Stimulated activated CD4-positive, alpha-beta T cell treated with anti-CD3 and anti-CD28 coated beads, Interleukin-1b, Interleukin-23, amount 100 ng/mL, for 4 hours (primary cell): ENCODE data around the gene XRCC3.

Experiments
- DNase-seq, 2 donors: peaks; one replicate each; pipeline ENCODE4 v3.0.0-alpha.2; 2020; ENCODE audit warnings: low read depth in 2 of 2

The XRCC3 gene

DNA sequence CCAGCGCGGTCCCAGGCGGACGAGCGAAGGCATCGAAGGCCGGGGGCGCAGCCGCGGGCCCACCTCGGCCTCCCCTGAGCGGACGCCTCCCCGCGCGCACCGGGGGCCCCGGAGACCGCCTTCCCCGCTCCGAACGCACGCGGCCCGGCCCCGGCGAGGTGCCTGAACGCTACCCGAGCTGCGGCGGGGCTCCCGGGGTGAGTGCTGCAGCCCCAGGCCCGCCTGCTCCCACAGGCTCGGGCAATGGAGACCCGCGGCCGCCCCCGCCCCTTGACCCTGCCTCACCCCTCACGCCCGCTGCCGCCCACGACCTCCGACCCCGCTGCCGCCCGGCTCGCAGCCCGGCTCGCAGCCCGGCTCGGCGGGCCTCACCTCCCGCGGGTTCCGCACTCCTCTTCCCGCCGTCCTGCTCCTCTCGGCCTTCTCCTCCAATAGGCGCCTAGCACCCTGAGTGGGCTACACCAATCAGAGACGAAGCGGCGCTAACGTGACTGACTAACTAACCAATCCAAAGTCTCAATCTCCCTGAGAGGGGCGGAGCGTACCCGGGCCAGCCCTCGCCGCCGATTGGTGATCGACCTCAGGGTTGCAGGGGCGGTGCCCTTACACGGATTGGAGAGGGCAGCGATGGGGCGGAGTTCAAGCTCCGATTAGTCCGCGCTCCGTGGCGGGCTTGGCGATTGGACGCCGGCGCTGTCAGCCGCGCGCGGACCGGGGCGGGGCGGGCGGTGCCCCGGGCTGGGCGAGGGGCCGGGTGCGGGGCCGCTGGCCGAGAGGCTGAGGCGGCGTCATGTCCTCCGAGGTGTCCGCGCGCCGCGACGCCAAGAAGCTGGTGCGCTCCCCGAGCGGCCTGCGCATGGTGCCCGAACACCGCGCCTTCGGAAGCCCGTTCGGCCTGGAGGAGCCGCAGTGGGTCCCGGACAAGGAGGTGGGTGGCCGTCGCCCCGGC lies at the start of gene XRCC3, which contains the start of gene ZFYVE21:
XRCC3 (minus strand) TSS at position 400 of the 949 bp plus-strand sequence. CDS start 4,364 bp downstream, outside the sequence.
ZFYVE21 (plus strand) TSS at position 759 of the 949 bp plus-strand sequence; CDS start at position 791, 32 bp downstream.
- DNase-seq, result peak; percentile 98 to 99

DNA sequence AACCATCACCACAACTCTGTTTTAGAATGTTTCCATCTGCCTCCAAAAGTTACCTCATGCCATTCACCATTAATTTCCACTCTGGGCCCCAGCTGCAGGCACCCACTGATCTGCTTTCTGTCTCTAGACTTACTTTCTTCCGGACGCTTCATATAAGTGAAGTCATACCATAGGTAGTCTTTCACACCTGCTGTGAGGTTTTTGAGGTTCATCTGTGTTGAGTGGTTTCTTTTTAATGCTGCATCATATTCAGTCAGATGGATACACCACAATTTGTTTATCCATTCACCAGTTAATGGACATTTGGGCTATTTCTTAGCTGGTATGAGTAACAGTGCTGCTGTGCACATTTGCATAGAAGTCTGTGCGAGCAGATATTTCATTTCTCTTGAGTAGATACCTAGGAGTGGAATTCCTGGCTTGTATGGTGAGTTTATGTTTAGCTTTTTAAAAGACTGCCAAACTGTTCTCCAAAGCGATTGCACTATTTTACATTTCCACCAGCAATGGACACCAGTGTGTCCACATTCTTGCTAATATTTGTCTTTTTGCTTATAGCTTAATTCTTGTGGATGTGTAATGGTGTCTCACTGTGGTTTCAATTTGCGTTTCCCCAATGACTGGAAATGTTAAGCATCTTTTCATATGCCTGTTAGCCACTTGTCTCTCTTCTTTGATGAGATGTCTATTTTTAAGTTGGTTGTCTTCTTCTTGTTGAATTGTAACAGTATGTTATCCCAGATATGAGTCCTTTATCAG lies 48.7 kb upstream of the XRCC3 start:
- DNase-seq, result no peak

DNA sequence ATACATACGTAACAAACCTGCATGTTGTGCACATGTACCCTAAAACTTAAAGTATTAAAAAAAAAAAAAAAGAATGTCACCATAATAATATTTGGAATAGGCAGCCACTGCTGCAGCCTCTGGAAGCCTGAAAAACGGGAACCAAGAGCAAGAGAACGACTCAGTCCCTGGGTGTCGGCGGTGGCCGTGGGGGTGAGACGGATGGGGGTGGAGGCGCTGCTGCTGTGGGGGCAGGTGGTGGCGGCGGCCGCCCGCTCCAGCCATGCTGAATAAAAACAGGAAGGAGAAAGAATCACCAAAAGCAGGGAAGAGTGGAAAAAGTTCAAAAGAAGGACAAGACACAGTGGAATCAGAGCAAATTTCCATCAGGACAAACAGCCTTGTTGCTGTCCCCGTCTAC lies 47.3 kb upstream of the XRCC3 start:
- no peak for DNase-seq

DNA sequence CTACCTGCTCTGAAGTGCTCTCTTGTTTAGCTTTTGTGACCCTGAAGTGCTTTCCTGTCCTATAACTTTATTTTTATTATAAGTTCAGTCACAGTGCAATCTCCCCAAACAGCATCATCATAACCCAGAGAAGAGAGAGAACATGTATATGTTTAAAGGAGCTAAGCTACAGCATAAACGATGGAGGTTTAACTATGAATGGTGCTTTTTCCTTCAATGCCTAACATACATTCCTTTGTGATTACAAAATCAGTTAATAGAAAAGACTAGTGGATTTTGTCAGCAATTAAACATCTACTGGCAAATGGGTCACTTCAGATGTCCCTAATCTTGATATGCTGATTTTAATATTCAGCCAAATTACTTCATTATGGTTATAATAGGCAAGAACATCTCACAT lies 46.8 kb upstream of the XRCC3 start:
- DNase-seq, result no peak

DNA sequence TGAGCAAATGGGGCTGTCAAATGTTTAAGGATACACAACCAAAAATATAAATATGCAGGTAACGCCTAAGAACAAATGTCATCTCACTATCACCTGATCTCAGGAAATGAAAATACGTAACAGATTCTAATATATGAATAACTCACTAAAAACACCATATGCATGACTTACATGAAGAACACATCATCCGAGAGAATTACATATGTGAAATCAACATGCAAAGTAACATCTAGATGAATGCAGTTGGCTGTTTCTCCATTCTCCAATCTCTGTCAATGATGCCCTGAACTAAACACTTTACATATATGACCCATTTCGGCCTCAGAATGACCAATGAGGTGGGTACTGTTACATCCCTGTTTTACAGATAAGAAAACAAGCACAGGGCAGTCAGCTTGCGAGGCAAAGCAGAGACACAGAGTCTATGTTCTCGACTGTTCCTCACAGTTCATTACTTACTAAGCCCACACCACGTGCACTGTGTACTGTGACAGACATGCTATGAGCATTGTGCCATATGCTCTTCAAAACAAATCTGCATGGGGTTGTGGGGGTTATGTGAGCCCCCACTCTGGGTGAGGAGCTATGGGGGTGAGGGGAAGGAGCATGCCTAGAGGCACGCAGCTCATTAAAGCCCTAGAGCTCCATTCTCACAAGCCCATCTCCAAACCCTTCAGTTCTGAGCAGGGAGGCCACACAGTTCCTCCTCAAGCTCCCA lies 43.0 kb upstream of the XRCC3 start:
- no peak for DNase-seq

GRCh38 chr14:103755060-103755459 lies 39.8 kb upstream of the XRCC3 start:
- no peak for DNase-seq

DNA sequence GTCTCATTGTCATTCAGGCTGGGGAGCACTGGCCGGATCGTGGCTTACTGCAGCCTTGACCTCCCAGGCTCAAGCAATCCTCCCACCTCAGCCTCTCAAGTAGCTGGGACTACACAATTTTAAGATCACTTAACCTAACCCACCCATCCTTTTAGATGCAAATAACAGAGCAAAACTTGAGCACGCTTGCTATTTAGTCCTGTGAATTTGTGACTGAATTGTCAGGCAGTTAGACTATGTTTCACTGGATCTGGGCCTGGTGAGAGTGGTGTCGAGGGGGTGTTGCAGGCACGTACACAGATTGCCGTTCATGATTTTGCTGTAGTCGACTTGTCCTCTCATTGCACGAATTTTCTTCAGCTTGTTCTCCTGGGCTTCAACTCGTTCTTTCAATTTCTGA lies 38.5 kb upstream of the XRCC3 start:
- DNase-seq, result no peak

GRCh38 chr14:103749860-103750259 lies 34.6 kb upstream of the XRCC3 start:
- DNase-seq, result no peak

DNA sequence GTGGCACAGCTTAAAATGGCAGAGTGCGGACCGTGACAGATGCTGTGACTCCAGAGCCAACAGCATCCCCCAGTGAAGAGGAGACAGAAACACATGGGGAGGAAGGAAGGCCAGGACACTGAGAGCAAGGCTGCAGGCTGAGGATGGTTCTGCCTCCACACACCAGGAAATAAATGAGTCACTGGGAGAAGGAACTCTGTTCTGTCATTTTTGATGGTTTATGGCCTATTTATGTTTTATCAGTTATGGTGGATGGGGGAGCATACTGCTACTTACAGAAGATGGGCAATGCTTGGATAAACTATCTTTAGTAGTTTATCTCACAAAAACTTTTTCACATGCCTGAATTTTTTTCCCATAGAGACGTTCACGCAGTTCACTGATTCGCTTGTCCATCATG lies 34.2 kb upstream of the XRCC3 start:
- no peak for DNase-seq

GRCh38 chr14:103748534-103748857 lies 33.2 kb upstream of the XRCC3 start:
- peak; percentile 12 to 18 for DNase-seq

- no peak for DNase-seq
Measured at GRCh38 chr14:103746701-103747100, 31.4 kb upstream of the XRCC3 start.

- no peak for DNase-seq
Measured at GRCh38 chr14:103745424-103745823, 30.2 kb upstream of the XRCC3 start.

GRCh38 chr14:103744621-103745395 lies 29.6 kb upstream of the XRCC3 start:
- DNase-seq, result no peak

GRCh38 chr14:103743691-103744090 lies 28.4 kb upstream of the XRCC3 start:
- DNase-seq, result no peak

DNA sequence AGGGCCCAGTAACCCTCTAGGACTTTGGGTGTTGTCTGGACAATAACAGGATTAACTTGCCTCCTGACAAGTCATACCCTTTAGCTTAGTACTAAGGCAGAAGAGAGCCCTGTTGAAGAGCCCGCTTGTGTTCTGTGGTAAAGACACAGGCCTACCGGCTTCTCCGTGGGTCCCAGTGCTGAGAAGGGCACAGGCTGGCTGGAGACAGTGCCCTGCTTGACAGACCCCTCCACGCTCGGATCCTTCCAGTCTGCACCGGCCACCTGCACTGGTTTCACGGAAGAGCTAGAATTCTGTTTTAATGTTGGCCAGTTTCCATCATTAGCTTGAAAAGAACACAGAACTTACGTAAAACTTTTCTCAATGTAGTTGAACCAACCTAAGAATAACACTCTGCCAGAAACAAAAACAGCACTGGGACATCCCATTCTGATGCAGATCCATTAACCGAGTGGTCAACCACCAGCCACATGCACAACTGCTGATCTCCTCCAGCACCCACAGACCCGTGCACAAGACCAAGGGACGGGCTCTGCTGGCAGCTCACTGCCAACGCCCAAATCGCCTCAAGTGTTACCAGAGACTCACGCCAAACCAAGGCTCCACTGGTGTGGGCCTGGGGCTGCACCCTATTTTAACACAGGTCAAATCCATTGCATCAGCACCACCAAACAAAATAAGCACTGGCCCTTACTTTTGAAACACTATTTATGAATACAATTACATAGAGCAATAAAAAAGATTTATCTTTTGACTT lies 27.4 kb upstream of the XRCC3 start:
- DNase-seq, result no peak

DNA sequence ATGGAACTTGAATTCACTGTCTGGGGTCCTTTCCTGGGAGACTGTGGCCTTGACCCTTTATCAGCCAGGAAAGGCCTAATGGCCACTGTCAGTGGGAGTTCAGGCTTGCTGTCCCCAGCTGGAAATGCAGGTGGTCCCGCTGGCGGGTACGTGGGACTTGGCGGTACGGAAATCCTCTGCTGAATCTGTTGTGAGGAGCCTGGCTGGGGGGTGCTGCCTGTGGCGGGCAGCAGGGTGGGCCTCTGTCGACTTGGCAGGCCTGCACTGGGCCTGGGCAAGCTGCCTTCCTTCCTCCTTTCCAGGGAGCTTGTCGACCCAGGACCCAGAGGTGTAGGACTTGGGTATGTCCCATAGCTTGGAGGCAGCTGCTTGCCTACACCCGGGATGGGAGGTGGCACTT lies 26.6 kb upstream of the XRCC3 start:
- no peak for DNase-seq

DNA sequence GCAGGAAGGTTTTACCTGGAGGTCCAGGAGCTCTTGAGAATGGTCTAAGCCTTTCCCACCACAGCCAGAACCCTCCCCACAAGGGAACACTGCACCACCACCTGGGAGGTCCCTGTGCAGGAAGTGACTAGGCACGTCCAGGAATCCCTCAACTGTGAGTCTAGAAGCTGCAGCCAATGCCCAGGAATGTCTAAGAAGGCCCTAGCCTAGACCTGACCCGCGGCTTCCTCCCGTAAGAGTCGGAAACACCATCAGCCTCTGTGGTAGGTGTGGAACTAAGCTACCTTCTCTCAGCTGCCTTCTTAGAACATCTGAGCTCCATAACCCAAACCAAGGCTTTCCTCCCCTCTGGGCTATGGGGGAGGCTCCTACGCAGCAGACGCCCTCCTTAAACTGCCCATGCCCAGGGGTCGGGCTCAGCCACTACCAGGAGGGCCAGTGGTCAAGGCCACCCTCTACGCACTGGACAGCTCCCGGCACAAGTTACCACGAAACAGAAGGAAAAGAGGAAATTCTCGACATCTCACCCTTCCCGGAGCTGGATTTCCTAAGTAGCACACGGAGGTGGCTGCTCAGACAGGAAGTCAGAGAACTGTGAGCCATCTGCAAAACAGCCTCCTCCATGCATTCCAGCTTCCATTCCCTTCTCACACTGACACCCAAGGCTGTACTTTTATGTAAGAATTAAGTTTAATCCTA lies 25.9 kb upstream of the XRCC3 start:
- no peak for DNase-seq

GRCh38 chr14:103739793-103740501 lies 24.7 kb upstream of the XRCC3 start:
- DNase-seq, result no peak

- no peak for DNase-seq
Measured at GRCh38 chr14:103739466-103739792, 24.2 kb upstream of the XRCC3 start.
